OCI-LY7 (cell line): ENCODE measurements around the gene CDK2. TPM values are rescaled to one million over a fixed set of nuclear protein-coding genes. Genes with fewer than 3 reads are reported as not detected.

ENCODE experiments used
- BruUV-seq: library from RNA; stranded (reverse); fragments of 400-500 nt; replicated peaks from 2 replicates; lab custom pipeline; 2021; lab: Mats Ljungman, UMichigan
- CTCF ChIA-PET: fragments of 300-600 bp; sonication (Branson Sonifier 250); formaldehyde crosslinking; loops from one replicate; lab custom pipeline; 2022; ENCODE audit warnings: antibody characterized with exemption; ENCODE audit not compliant: unreplicated experiment; lab: Charles Lee
- POLR2A ChIA-PET: fragments of 300-600 bp; sonication (Branson Sonifier 250); formaldehyde crosslinking; loops from one replicate; lab custom pipeline; 2022; ENCODE audit warnings: antibody characterized with exemption; lab: Charles Lee
- DNase-seq: peaks from one replicate; pipeline ENCODE4 v3.0.0-alpha.2; 2015; ENCODE audit warnings: low spot score
- H2AFZ ChIP-seq: fragments of 200-600 bp; sonication (generic), shearing (Covaris generic); 2 replicates; pipeline ENCODE4 v1.6.1; 2014; ENCODE audit warnings: mild to moderate bottlenecking, antibody characterized with exemption, low read length, moderate library complexity
- H3K27ac ChIP-seq: fragments of 200-600 bp; sonication (generic); 2 replicates; pipeline ENCODE4 v1.5.1; 2014; ENCODE audit warnings: mixed run types, low read depth, mild to moderate bottlenecking, moderate library complexity, low read length, inconsistent platforms; ENCODE audit not compliant: poor library complexity, severe bottlenecking
- H3K36me3 ChIP-seq: fragments of 200-600 bp; sonication (generic); 2 replicates; pipeline ENCODE4 v1.6.1; 2014; ENCODE audit warnings: mild to moderate bottlenecking, antibody characterized with exemption, low read length, moderate library complexity, mixed read lengths; ENCODE audit not compliant: insufficient read depth
- H3K4me1 ChIP-seq: fragments of 200-600 bp; sonication (generic); 2 replicates; pipeline ENCODE4 v1.5.1; 2014; ENCODE audit warnings: mild to moderate bottlenecking, low read length; ENCODE audit not compliant: insufficient read depth, poor library complexity, severe bottlenecking
- H3K4me2 ChIP-seq: fragments of 200-600 bp; sonication (generic); 2 replicates; pipeline ENCODE4 v1.6.1; 2014; ENCODE audit warnings: mild to moderate bottlenecking, low read length
- H3K4me3 ChIP-seq: fragments of 200-600 bp; sonication (generic); 2 replicates; pipeline ENCODE4 v1.5.1; 2014; ENCODE audit warnings: mild to moderate bottlenecking, low read depth, low read length; ENCODE audit not compliant: poor library complexity, severe bottlenecking
- H3K79me2 ChIP-seq: fragments of 200-600 bp; sonication (generic); 2 replicates; pipeline ENCODE4 v1.6.1; 2016; ENCODE audit warnings: low read depth, mild to moderate bottlenecking, low read length, moderate library complexity, mixed read lengths; ENCODE audit not compliant: insufficient read depth
- H3K9me2 ChIP-seq: fragments of 200-600 bp; sonication (generic); 2 replicates; pipeline ENCODE4 v1.6.1; 2016; ENCODE audit warnings: mild to moderate bottlenecking, low read length, mixed read lengths; ENCODE audit not compliant: insufficient read depth
- H3K9me3 ChIP-seq: fragments of 200-600 bp; sonication (generic); 2 replicates; pipeline ENCODE4 v1.6.1; 2014; ENCODE audit warnings: mild to moderate bottlenecking, mixed run types, low read length, mixed read lengths
- H4K20me1 ChIP-seq: fragments of 200-600 bp; sonication (generic); 2 replicates; pipeline ENCODE4 v1.6.1; 2014; ENCODE audit warnings: mild to moderate bottlenecking, antibody characterized with exemption, low read length, moderate library complexity, mixed read lengths; ENCODE audit not compliant: insufficient read depth
- EZH2phosphoT487 ChIP-seq: fragments of 200-600 bp; sonication (generic); IDR thresholded peaks from 2 replicates; pipeline ENCODE4 v1.6.1; 2018; ENCODE audit warnings: low read depth, borderline replicate concordance, mild to moderate bottlenecking, mixed run types, antibody characterized with exemption, low read length, moderate library complexity, mixed read lengths
- intact Hi-C: fragments of 100-400 bp; cut with micrococcal nuclease; formaldehyde crosslinking; loops from one replicate; pipeline ENCODE4 v1.10.0; 2022; ENCODE audit not compliant: unreplicated experiment
- total RNA-seq, 2 experiments: library from RNA; depleted of rRNA in 1 of 2; stranded (reverse); fragments of >200 nt in 1 of 2; shearing (Covaris generic) in 1 of 2; gene quantifications; 2 replicates each; pipeline ENCODE4 v1.2.3, GENCODE V29; 2014 to 2022
- TF ChIP-seq, protein P1 (sequence below): fragments of 200-600 bp; sonication (generic); conservative IDR thresholded peaks from 2 replicates; pipeline ENCODE4 v1.5.1; 2014; ENCODE audit warnings: mild to moderate bottlenecking, antibody characterized with exemption, low read length, moderate library complexity, mixed read lengths

CDK2 gene
- total RNA-seq, 2 experiments from 2014 or later: 68.1 to 81.4 TPM

DNA sequence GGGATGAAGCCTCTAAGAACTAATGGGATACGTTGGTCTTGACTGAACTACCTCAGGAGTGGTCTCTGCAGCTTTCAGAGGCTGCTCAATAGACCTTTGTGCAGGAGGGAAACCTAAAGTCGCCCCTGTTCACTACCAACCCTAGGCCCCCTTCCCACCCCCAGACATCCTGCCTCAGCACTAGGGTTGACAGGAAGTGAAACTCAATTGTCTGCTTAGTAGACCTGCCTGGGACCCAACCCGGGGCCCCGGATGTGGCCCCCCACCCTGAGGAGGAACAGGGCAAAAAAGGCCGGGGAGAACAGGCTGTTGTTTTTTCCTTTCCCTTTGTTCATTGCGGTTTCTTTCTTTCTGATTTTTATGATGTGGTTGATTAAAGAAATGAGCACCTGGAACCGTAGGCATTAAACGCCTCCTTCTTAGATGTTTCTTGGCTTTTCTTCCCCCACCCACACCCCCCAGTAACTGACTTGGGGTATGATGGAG lies 37.3 kb upstream of the CDK2 start:
- H3K27ac ChIP-seq: peak overlapping the region; percentile 99
- peak overlapping the region; percentile 93 for H3K4me2 ChIP-seq
- ChIA-PET CTCF (interaction anchor here (1.1 kb wide), 1 partner anchor 9 kb away, joined by 3 read pairs; no protein-coding TSS in a partner anchor), POLR2A (interaction anchor here (1.2 to 3.7 kb wide), 6 partner anchors 46 to 185 kb away, joined by 5 to 12 read pairs (median 6); partner anchors contain the start of genes ORMDL2 and SARNP)
- peaks cover 33% of the 10 kb centered on the region for H3K36me3 ChIP-seq
- H3K9me3 ChIP-seq: no peaks in the 10 kb centered on the region
- no peak for TF ChIP-seq EZH2phosphoT487
- TF ChIP-seq, protein P1, sequence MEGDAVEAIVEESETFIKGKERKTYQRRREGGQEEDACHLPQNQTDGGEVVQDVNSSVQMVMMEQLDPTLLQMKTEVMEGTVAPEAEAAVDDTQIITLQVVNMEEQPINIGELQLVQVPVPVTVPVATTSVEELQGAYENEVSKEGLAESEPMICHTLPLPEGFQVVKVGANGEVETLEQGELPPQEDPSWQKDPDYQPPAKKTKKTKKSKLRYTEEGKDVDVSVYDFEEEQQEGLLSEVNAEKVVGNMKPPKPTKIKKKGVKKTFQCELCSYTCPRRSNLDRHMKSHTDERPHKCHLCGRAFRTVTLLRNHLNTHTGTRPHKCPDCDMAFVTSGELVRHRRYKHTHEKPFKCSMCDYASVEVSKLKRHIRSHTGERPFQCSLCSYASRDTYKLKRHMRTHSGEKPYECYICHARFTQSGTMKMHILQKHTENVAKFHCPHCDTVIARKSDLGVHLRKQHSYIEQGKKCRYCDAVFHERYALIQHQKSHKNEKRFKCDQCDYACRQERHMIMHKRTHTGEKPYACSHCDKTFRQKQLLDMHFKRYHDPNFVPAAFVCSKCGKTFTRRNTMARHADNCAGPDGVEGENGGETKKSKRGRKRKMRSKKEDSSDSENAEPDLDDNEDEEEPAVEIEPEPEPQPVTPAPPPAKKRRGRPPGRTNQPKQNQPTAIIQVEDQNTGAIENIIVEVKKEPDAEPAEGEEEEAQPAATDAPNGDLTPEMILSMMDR: no peak
- H3K9me2 ChIP-seq: no peaks in the 10 kb centered on the region
- intact Hi-C loops: loop anchor here (1.0 to 5.0 kb wide), 5 partner anchors 44 to 758 kb away; partner anchors contain the start of genes PA2G4, PTGES3 and ZC3H10
- no peak overlapping the region for H2AFZ ChIP-seq
- H4K20me1 ChIP-seq: peaks cover 4% of the 10 kb centered on the region; the same call in 1 of the 2 replicates
- DNase-seq: peak; percentile 99
- H3K79me2 ChIP-seq: peaks cover 71% of the 10 kb centered on the region
- H3K4me1 ChIP-seq: peaks cover 55% of the 10 kb centered on the region
- peak overlapping the region; percentile 82 for H3K4me3 ChIP-seq
- no TSS peak for BruUV-seq

DNA sequence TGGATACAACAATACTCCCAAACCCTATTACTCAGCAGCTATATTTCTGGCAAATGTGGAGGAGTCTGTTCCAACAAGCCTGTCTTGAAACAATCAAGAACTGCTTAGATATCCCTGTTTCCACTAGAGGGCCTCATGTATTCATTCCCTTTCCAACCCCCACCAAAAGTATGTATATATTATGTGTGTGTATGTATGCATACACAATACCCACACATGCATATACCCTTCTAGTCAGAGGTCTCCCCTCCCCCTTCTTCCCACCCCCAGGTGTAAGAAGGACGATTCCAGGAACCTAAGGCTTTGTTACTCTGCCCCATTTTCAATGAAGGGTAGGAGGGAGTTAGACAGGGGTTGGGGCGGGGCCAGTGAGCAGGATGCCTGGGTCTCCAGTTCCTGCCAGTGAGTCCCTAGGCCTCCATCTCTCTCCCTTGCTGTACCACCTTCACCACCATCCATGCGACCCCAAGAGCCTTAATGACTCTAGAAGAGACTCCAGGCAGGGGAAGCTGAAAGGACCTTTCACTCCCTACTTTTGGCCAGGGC lies 35.8 kb upstream of the CDK2 start, which contains the start of gene DGKA:
TSS of gene DGKA (plus strand) at position 392 of the 546 bp plus-strand sequence. CDS start 5,342 bp downstream, outside the sequence.
- H3K4me2 ChIP-seq: peak within 1 kb of the TSS; percentile 86
- DNase-seq: peak; percentile 83
- H3K9me2 ChIP-seq: no peaks in the 10 kb centered on the region
- peaks cover 65% of the 10 kb centered on the region for H3K79me2 ChIP-seq
- BruUV-seq: no TSS peak
- H3K9me3 ChIP-seq: no peaks in the 10 kb centered on the region
- H4K20me1 ChIP-seq: peaks cover 11% of the 10 kb centered on the region; the same call in 1 of the 2 replicates
- peak within 1 kb of the TSS; percentile 78 for H3K4me3 ChIP-seq
- POLR2A ChIA-PET: interaction anchor here (0.5 to 1.2 kb wide), 5 partner anchors 68 to 1670 kb away, joined by 3 to 8 read pairs (median 3); partner anchors contain the start of genes ORMDL2 and SARNP
- H2AFZ ChIP-seq: peak within 1 kb of the TSS; percentile 2; the same call in 1 of the 2 replicates
- TF ChIP-seq EZH2phosphoT487: no peak
- TF ChIP-seq, protein P1: peak; percentile 86
- intact Hi-C loops: loop anchor here (1.0 kb wide), 1 partner anchor 9 kb away; no protein-coding TSS in a partner anchor
- peaks cover 49% of the 10 kb centered on the region for H3K4me1 ChIP-seq
- peak within 1 kb of the TSS; percentile 99 for H3K27ac ChIP-seq
- CTCF ChIA-PET: no interaction called here
- H3K36me3 ChIP-seq: peaks cover 38% of the 10 kb centered on the region
